ENCODE results near the gene HLA-F. TPM values are rescaled to one million over a fixed set of nuclear protein-coding genes. Genes with fewer than 3 reads are reported as not detected.
A peak's percentile ranks its signal among the peaks of the same experiment; 100 is the strongest.

The HLA-F gene
- total and polyA plus RNA-seq, 4 donors: 76.2 to 451 (median 153) TPM

DNA sequence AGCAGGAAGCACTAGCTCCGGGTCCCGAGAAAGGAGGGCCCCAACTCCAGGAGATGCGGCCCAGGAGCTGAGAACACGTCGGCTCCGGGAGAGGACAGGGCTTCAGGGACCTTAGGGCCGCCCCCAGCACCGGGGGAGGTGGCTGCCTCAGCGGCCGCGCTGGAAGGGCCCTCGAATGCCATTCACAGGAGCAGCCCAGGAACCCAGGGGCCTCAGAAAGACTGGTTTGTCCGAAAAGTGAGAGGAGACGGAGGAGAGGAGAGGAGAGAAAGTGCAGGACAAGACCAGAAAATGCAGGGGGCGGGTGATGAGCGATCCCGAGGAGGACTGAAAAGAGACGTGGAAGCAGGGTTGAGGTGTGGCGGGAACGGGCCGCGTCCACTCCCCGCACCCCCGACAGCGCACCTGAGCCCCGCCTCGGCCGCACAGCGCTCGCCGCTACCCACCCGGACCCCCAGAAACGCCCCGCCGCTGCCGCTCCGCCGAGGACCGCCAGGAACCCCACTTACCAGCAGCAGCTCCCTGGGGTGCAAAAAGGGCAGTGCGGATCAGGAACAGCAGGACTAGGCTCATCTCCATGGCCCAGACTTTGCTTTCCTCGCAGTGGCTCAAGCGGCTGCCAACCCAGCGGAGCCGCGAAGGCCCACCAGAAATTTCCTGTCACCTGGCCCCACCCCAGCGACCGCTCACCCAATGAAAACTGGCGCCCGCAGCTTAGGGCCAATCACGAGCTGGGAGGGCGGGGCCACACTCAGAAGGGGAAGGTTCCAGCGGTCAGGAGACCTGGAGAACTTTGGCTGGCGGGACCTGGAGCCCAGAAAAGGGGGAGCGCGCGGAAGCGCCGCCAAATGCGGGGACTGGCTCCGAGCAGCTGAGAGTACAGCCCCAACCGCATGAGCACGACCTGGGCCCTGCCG is 25.4 kb downstream of the HLA-F start:
- H3K4me3 ChIP-seq: peak overlapping the region; percentile 70
- H3K4me1 ChIP-seq (ENCODE audit: control insufficient read depth in 5 of 5, insufficient read depth in 5 of 5, low read length in 5 of 5): peaks cover 0 to 11% (median 3%) of the 10 kb centered on the region in 5 donors
- no peaks in the 10 kb centered on the region for H3K9me3 ChIP-seq (ENCODE audit: control insufficient read depth in 4 of 4, insufficient read depth in 3 of 4, low read length in 3 of 4)
- peak overlapping the region; percentile 55 to 77 for H3K27ac ChIP-seq (ENCODE audit: low read depth in 1 of 2, low read length in 1 of 2)
- ATAC-seq (ENCODE audit: insufficient read depth, low FRiP score) (peak; percentile 82), DNase-seq (peak; percentile 82 to 90 (median 88))
- WGBS, 2 donors: 1% methylated on average over 58 to 63 of the region's 63 CpGs
- H3K9ac ChIP-seq (ENCODE audit: insufficient read depth in 1 of 2, low read length in 2 of 2): no peak overlapping the region
- no peak for TF ChIP-seq CTCF (IDR thresholded peaks at IDR 0.05; ENCODE audit: control extremely low read depth, extremely low read depth)
- peaks cover 0 to 34% (median 2%) of the 10 kb centered on the region in 3 donors for H3K27me3 ChIP-seq (ENCODE audit: control insufficient read depth in 3 of 3, insufficient read depth in 3 of 3, low read length in 2 of 3)
- H3K36me3 ChIP-seq (ENCODE audit: control insufficient read depth in 4 of 4, insufficient read depth in 4 of 4, low read length in 4 of 4): peaks cover 0 to 4% (median 0%) of the 10 kb centered on the region in 4 donors

GRCh38 chr6:29749308-29749662 is 26.1 kb downstream of the HLA-F start:
- no peak for DNase-seq
- Histone ChIP-seq H3K4me3 (peak overlapping the region; percentile 1), H3K9me3 (ENCODE audit: control insufficient read depth in 4 of 4, insufficient read depth in 3 of 4, low read length in 3 of 4) (no peaks in the 10 kb centered on the region), H3K27me3 (ENCODE audit: control insufficient read depth in 3 of 3, insufficient read depth in 3 of 3, low read length in 2 of 3) (peaks cover 0 to 35% (median 2%) of the 10 kb centered on the region in 3 donors), H3K36me3 (ENCODE audit: control insufficient read depth in 4 of 4, insufficient read depth in 4 of 4, low read length in 4 of 4) (peaks cover 0 to 4% (median 0%) of the 10 kb centered on the region in 4 donors), H3K27ac (ENCODE audit: low read depth in 1 of 2, low read length in 1 of 2) (peak overlapping the region; percentile 55 to 77), H3K4me1 (ENCODE audit: control insufficient read depth in 5 of 5, insufficient read depth in 5 of 5, low read length in 5 of 5) (peaks cover 0 to 11% (median 3%) of the 10 kb centered on the region in 5 donors), H3K9ac (ENCODE audit: insufficient read depth in 1 of 2, low read length in 2 of 2) (no peak overlapping the region)
- WGBS, 2 donors: 6 to 9% methylated on average over 13 of the region's 13 CpGs
- ATAC-seq (ENCODE audit: insufficient read depth, low FRiP score): peak; percentile 0
- no peak for TF ChIP-seq CTCF (IDR thresholded peaks at IDR 0.05; ENCODE audit: control extremely low read depth, extremely low read depth)

- TF ChIP-seq CTCF (IDR thresholded peaks at IDR 0.05; ENCODE audit: control extremely low read depth, extremely low read depth): no peak
- ATAC-seq (ENCODE audit: insufficient read depth, low FRiP score) (no peak), DNase-seq (peak in 1 of 3 donors; percentile 5)
- no peaks in the 10 kb centered on the region for H3K9me3 ChIP-seq (ENCODE audit: control insufficient read depth in 4 of 4, insufficient read depth in 3 of 4, low read length in 3 of 4)
- peaks cover 0 to 37% (median 4%) of the 10 kb centered on the region in 3 donors for H3K27me3 ChIP-seq (ENCODE audit: control insufficient read depth in 3 of 3, insufficient read depth in 3 of 3, low read length in 2 of 3)
- no peak overlapping the region for H3K4me3 ChIP-seq
- 48 to 53% methylated on average over 5 of the region's 5 CpGs for WGBS, 2 donors
- peaks cover 0 to 11% (median 3%) of the 10 kb centered on the region in 5 donors for H3K4me1 ChIP-seq (ENCODE audit: control insufficient read depth in 5 of 5, insufficient read depth in 5 of 5, low read length in 5 of 5)
- H3K9ac ChIP-seq (ENCODE audit: insufficient read depth in 1 of 2, low read length in 2 of 2): no peak overlapping the region
- peak overlapping the region; percentile 55 to 77 for H3K27ac ChIP-seq (ENCODE audit: low read depth in 1 of 2, low read length in 1 of 2)
- H3K36me3 ChIP-seq (ENCODE audit: control insufficient read depth in 4 of 4, insufficient read depth in 4 of 4, low read length in 4 of 4): peaks cover 0 to 1% (median 0%) of the 10 kb centered on the region in 4 donors
Observed at GRCh38 chr6:29749668-29750067, 26.4 kb downstream of the HLA-F start.

Data from lung (tissue), 12 donors.